A549 (cell line): ENCODE results near the gene ESD. TPM values are rescaled to one million over a fixed set of nuclear protein-coding genes. Genes with fewer than 3 reads are reported as not detected.

Source experiments
- ATAC-seq, 2 experiments: fragments of 200-7000 bp in 1 of 2; fragments of >200 bp in 1 of 2; cut with Nextera tagmentation in 1 of 2; cut with Tn5 transposase in 1 of 2; 3 replicates each; pipeline versions ENCODE4 v1.8.0 to v1.9.1; 2018 to 2020; ENCODE audit warnings: mild to moderate bottlenecking in 1 of 2, moderate library complexity in 1 of 2
- CTCF ChIA-PET: fragments of 300-600 bp; sonication (Branson Sonifier 250); formaldehyde crosslinking; extraction: SDS; loops from one replicate; lab custom pipeline; 2021; ENCODE audit warnings: antibody characterized with exemption, inconsistent platforms; lab: Yijun Ruan, JAX
- POLR2A ChIA-PET: fragments of 350-600 bp; formaldehyde crosslinking; extraction: SDS; loops from one replicate; lab custom pipeline; 2021; ENCODE audit warnings: antibody characterized with exemption, inconsistent platforms; lab: Yijun Ruan, JAX
- DNase-seq, 2 experiments: peaks; one replicate each; pipeline versions ENCODE4 v3.0.0 to v3.0.0-alpha.2; 2011 to 2016; ENCODE audit warnings: low read depth in 1 of 2, low spot score in 1 of 2
- FAIRE-seq: peaks from 2 replicates; lab custom pipeline; 2011; peaks lifted over from hg19 to GRCh38; lab: Jason Lieb, UNC
- H3K27ac ChIP-seq, 2 experiments: fragments of >200 bp; sonication (Bioruptor Twin); formaldehyde crosslinking; 3 replicates each; pipeline ENCODE4 v1.5.1; 2016 to 2017
- H3K4me1 ChIP-seq: fragments of >200 bp; sonication (Bioruptor Twin); formaldehyde crosslinking; 3 replicates; pipeline ENCODE4 v1.6.1; 2016
- H3K4me2 ChIP-seq: fragments of >200 bp; sonication (Bioruptor Twin); formaldehyde crosslinking; 3 replicates; pipeline ENCODE4 v1.6.1; 2016
- H3K4me3 ChIP-seq: fragments of >200 bp; sonication (Bioruptor Twin); formaldehyde crosslinking; 3 replicates; pipeline ENCODE4 v1.5.1; 2016
- H3K9me3 ChIP-seq: fragments of >200 bp; sonication (Bioruptor Twin); formaldehyde crosslinking; 3 replicates; pipeline ENCODE4 v1.6.1; 2016
- BHLHE40 ChIP-seq: IDR thresholded peaks from 2 replicates; pipeline ENCODE4 v1.6.1; 2012; ENCODE audit warnings: low read depth, low read length, inconsistent platforms
- CBX2 ChIP-seq: fragments of 200-600 bp; sonication (generic); IDR thresholded peaks from 2 replicates; pipeline ENCODE4 v1.6.1; 2016; ENCODE audit warnings: low read depth, mild to moderate bottlenecking, borderline replicate concordance
- CBX8 ChIP-seq: fragments of 200-600 bp; sonication (generic); IDR thresholded peaks from 2 replicates; pipeline ENCODE4 v1.6.1; 2016
- CEBPB ChIP-seq, 2 experiments: fragments of >200 bp in 1 of 2; sonication (Bioruptor Twin) in 1 of 2; formaldehyde crosslinking in 1 of 2; IDR thresholded peaks; 2 replicates each; pipeline ENCODE4 v1.6.1; 2012 to 2016
- EHF ChIP-seq: fragments of 250-450 bp; sonication (Bioruptor Pico); IDR thresholded peaks from 2 replicates; pipeline ENCODE4 v1.5.0; 2020; ENCODE audit warnings: mild to moderate bottlenecking
- EP300 ChIP-seq, 2 experiments: fragments of >200 bp; sonication (Bioruptor Twin); formaldehyde crosslinking; IDR thresholded peaks; 2 replicates in 1 of 2; 3 replicates in 1 of 2; pipeline ENCODE4 v1.6.1; 2016 to 2017
- HDAC2 ChIP-seq: fragments of 200-600 bp; sonication (generic); IDR thresholded peaks from 2 replicates; pipeline ENCODE4 v1.6.1; 2016
- HEYL ChIP-seq: fragments of 250-450 bp; sonication (Bioruptor Pico); IDR thresholded peaks from 2 replicates; pipeline ENCODE4 v1.8.0; 2021; ENCODE audit warnings: mild to moderate bottlenecking, moderate library complexity
- HOXB5 ChIP-seq: fragments of 250-450 bp; sonication (Bioruptor Pico); IDR thresholded peaks from 2 replicates; pipeline ENCODE4 v1.5.0; 2020; ENCODE audit warnings: mild to moderate bottlenecking, moderate library complexity
- KDM1A ChIP-seq: fragments of 200-600 bp; sonication (generic); IDR thresholded peaks from 2 replicates; pipeline ENCODE4 v1.6.1; 2016; ENCODE audit warnings: low read depth, mild to moderate bottlenecking
- KDM5A ChIP-seq: fragments of 200-600 bp; sonication (generic); IDR thresholded peaks from 2 replicates; pipeline ENCODE4 v1.6.1; 2016; ENCODE audit warnings: antibody characterized with exemption, mild to moderate bottlenecking
- MAFK ChIP-seq: fragments of 450-650 bp; IDR thresholded peaks from 2 replicates; pipeline ENCODE4 v1.6.1; 2014; ENCODE audit not compliant: partially characterized antibody
- NPAS2 ChIP-seq: fragments of 250-450 bp; sonication (Bioruptor Pico); IDR thresholded peaks from 2 replicates; pipeline ENCODE4 v1.8.0; 2022; ENCODE audit warnings: mild to moderate bottlenecking, moderate library complexity, borderline replicate concordance
- POLR2AphosphoS2 ChIP-seq: conservative IDR thresholded peaks from 2 replicates; pipeline ENCODE4 v1.6.1; 2012; ENCODE audit warnings: low read length, improper control_type of control experiment, inconsistent platforms
- RARB ChIP-seq: fragments of 250-450 bp; sonication (Bioruptor Pico); IDR thresholded peaks from 2 replicates; pipeline ENCODE4 v1.8.0; 2021; ENCODE audit warnings: mild to moderate bottlenecking, moderate library complexity
- RCOR1 ChIP-seq: fragments of 150-350 bp; IDR thresholded peaks from 2 replicates; pipeline ENCODE4 v1.6.1; 2014; ENCODE audit warnings: antibody characterized with exemption, low read length, low read depth
- SREBF2 ChIP-seq: fragments of 450-650 bp; IDR thresholded peaks from 2 replicates; pipeline ENCODE4 v1.6.1; 2014; ENCODE audit warnings: mild to moderate bottlenecking, moderate library complexity
- TFCP2L1 ChIP-seq: fragments of 250-450 bp; sonication (Bioruptor Pico); IDR thresholded peaks from 2 replicates; pipeline ENCODE4 v1.5.0; 2021; ENCODE audit warnings: mild to moderate bottlenecking
- ZFP36 ChIP-seq: fragments of 450-650 bp; IDR thresholded peaks from 2 replicates; pipeline ENCODE4 v1.6.1; 2014; ENCODE audit warnings: borderline replicate concordance; ENCODE audit not compliant: partially characterized antibody
- ZNF302 ChIP-seq: fragments of 250-450 bp; sonication (Bioruptor Pico); IDR thresholded peaks from 2 replicates; pipeline ENCODE4 v1.9.0; 2021; ENCODE audit warnings: inconsistent platforms, mild to moderate bottlenecking, moderate library complexity
- WGBS: methylation state at CpG from one replicate; pipeline ENCODE4 v1.1.6; 2017; ENCODE audit errors: missing lambda C conversion rate; 5-methylcytosine and 5-hydroxymethylcytosine counted together
- polyA plus RNA-seq, 4 experiments: library from polyadenylated mRNA; depleted of rRNA in 3 of 4; stranded (reverse); fragments of >200 nt; fragmentation: RNase III in 1 of 4; extraction: RNeasy Plus Mini Kit Qiagen cat#74134 plus additional on column Dnase treatment in 1 of 4; gene quantifications; 2 replicates in 3 of 4; 3 replicates in 1 of 4; pipeline ENCODE4 v1.2.3, GENCODE V29; 2011 to 2017
- TF ChIP-seq, protein P1 (sequence below): fragments of >200 bp; sonication (Bioruptor Twin); formaldehyde crosslinking; IDR thresholded peaks from 2 replicates; pipeline ENCODE4 v1.6.1; 2016
- TF ChIP-seq, protein P2 (sequence below): fragments of 200-600 bp; sonication (generic); IDR thresholded peaks from 2 replicates; pipeline ENCODE4 v1.6.1; 2016; ENCODE audit warnings: antibody characterized with exemption, mild to moderate bottlenecking, moderate library complexity
- TF ChIP-seq, protein P3 (sequence below): fragments of 450-650 bp; IDR thresholded peaks from 2 replicates; pipeline ENCODE4 v1.6.1; 2014; ENCODE audit warnings: antibody characterized with exemption
- TF ChIP-seq, protein P4 (sequence below): IDR thresholded peaks from 2 replicates; pipeline ENCODE4 v1.6.1; 2012; ENCODE audit warnings: low read depth, borderline replicate concordance
- TF ChIP-seq, protein P5 (sequence below): IDR thresholded peaks from 2 replicates; pipeline ENCODE4 v1.6.1; 2012
- TF ChIP-seq, protein P6 (sequence below): fragments of 250-450 bp; sonication (Bioruptor Pico); IDR thresholded peaks from 2 replicates; pipeline ENCODE4 v1.5.0; 2021; ENCODE audit warnings: mild to moderate bottlenecking, moderate library complexity, borderline replicate concordance

Gene ESD
- polyA plus RNA-seq, 2 of the 4 experiments (the other 2 are of a cell fraction): 107 to 122 TPM

DNA sequence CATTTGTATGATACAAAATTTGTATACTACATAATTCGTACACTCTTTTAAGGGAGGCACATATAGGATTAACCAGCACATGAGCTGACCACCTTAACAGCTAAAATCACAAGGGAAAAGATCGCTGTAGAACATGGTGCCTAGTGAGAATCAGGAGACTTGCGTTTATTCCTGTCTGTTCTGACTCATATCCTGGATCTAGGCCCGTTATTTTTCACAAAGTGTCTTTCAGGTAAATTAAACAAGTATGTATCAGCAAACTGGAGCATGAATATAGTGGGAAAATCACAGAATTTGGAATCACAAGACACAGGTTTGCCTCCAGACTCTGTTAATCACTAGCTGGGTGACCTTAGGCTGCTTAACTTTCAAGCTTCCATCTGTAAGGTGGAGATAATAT, 47.5 kb upstream of the ESD start:
- POLR2A ChIA-PET: no interaction called here
- Histone ChIP-seq H3K4me2 (no peak overlapping the region), H3K4me1 (no peaks in the 10 kb centered on the region), H3K9me3 (no peaks in the 10 kb centered on the region), H3K4me3 (no peak overlapping the region), H3K27ac (no peak overlapping the region)
- no peak for FAIRE-seq
- TF ChIP-seq HDAC2 (no peak), KDM1A (no peak), CBX2 (no peak), TFCP2L1 (CRISPR knock-in tag) (no peak), POLR2AphosphoS2 (no peak), HOXB5 (CRISPR knock-in tag) (no peak), SREBF2 (no peak), EHF (no peak), HEYL (CRISPR knock-in tag) (no peak), CBX8 (no peak), NPAS2 (CRISPR knock-in tag) (no peak), KDM5A (no peak)
- TF ChIP-seq, protein P1, sequence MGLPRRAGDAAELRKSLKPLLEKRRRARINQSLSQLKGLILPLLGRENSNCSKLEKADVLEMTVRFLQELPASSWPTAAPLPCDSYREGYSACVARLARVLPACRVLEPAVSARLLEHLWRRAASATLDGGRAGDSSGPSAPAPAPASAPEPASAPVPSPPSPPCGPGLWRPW: no peak
- TF ChIP-seq, protein P2, sequence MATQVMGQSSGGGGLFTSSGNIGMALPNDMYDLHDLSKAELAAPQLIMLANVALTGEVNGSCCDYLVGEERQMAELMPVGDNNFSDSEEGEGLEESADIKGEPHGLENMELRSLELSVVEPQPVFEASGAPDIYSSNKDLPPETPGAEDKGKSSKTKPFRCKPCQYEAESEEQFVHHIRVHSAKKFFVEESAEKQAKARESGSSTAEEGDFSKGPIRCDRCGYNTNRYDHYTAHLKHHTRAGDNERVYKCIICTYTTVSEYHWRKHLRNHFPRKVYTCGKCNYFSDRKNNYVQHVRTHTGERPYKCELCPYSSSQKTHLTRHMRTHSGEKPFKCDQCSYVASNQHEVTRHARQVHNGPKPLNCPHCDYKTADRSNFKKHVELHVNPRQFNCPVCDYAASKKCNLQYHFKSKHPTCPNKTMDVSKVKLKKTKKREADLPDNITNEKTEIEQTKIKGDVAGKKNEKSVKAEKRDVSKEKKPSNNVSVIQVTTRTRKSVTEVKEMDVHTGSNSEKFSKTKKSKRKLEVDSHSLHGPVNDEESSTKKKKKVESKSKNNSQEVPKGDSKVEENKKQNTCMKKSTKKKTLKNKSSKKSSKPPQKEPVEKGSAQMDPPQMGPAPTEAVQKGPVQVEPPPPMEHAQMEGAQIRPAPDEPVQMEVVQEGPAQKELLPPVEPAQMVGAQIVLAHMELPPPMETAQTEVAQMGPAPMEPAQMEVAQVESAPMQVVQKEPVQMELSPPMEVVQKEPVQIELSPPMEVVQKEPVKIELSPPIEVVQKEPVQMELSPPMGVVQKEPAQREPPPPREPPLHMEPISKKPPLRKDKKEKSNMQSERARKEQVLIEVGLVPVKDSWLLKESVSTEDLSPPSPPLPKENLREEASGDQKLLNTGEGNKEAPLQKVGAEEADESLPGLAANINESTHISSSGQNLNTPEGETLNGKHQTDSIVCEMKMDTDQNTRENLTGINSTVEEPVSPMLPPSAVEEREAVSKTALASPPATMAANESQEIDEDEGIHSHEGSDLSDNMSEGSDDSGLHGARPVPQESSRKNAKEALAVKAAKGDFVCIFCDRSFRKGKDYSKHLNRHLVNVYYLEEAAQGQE: no peak
- TF ChIP-seq, protein P3, sequence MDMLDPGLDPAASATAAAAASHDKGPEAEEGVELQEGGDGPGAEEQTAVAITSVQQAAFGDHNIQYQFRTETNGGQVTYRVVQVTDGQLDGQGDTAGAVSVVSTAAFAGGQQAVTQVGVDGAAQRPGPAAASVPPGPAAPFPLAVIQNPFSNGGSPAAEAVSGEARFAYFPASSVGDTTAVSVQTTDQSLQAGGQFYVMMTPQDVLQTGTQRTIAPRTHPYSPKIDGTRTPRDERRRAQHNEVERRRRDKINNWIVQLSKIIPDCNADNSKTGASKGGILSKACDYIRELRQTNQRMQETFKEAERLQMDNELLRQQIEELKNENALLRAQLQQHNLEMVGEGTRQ: no peak
- CTCF ChIA-PET: no interaction called here
- ATAC-seq: no peak
- WGBS: 11% methylated on average over 4 of the region's 4 CpGs
- DNase-seq: no peak

DNA sequence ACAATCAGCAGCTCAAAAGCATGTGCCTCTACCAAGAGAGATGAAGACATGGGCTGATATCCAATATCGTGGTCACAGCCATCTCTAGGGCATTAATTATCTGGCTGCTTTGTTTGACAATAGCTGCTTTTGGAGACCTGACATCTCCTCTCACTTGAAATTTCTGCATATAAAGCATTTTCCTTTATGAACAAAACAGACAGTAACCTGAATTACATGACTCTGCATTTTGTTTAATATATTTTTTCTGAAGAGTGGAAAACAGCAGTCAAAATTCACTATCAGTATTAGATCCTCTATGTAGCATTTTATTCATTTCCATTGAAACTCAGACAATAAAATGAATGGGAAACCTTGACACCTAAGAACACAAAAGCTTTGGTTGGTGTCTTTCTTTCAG, 42.4 kb upstream of the ESD start:
- ChIA-PET POLR2A (no interaction called here), CTCF (interaction anchor here (1.4 kb wide), 1 partner anchor 14 kb away, joined by 4 read pairs; no protein-coding TSS in a partner anchor)
- Histone ChIP-seq H3K27ac (no peak overlapping the region), H3K4me3 (no peak overlapping the region), H3K4me2 (no peak overlapping the region), H3K4me1 (no peaks in the 10 kb centered on the region), H3K9me3 (no peaks in the 10 kb centered on the region)
- ATAC-seq (no peak), DNase-seq (no peak), FAIRE-seq (no peak)
- TF ChIP-seq MAFK (peak; percentile 38), RARB (CRISPR knock-in tag) (no peak)
- TF ChIP-seq, protein P4, sequence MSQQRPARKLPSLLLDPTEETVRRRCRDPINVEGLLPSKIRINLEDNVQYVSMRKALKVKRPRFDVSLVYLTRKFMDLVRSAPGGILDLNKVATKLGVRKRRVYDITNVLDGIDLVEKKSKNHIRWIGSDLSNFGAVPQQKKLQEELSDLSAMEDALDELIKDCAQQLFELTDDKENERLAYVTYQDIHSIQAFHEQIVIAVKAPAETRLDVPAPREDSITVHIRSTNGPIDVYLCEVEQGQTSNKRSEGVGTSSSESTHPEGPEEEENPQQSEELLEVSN: no peak
- TF ChIP-seq, all 56 proteins: peak for 1
- WGBS: 6% methylated on average over 1 of the region's 1 CpG

DNA sequence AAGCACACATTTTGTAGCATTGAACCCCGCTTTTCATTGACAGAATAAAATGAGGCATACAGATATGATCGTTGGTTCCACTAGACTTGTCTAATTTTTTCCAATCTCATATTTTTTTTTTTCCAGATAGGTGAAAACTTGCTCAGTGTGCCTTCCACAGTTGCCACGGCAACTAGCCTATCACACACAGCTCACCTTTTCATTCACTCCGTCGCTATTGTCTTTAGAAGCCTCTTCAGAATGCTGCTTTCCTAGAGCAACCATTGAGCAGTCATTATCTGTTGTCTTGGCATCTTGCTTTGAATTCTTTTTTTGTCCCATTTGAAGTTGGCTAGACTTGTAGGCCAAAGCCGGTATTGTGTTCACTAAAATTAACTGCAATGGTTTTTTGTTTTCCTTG, 37.7 kb upstream of the ESD start:
- CTCF ChIA-PET: no interaction called here
- no peak overlapping the region for H3K4me3 ChIP-seq
- POLR2A ChIA-PET: no interaction called here
- no peak for DNase-seq
- no peaks in the 10 kb centered on the region for H3K4me1 ChIP-seq
- FAIRE-seq: no peak
- no peaks in the 10 kb centered on the region for H3K9me3 ChIP-seq
- H3K27ac ChIP-seq: no peak overlapping the region
- no peak for ATAC-seq
- H3K4me2 ChIP-seq: no peak overlapping the region
- 51% methylated on average over 6 of the region's 6 CpGs for WGBS
- TF ChIP-seq KDM5A (no peak), EP300 (IDR thresholded peaks at IDR 0.05) (no peak), BHLHE40 (no peak), ZNF302 (CRISPR knock-in tag) (no peak), ZFP36 (no peak), TFCP2L1 (CRISPR knock-in tag) (no peak), RCOR1 (no peak), HOXB5 (CRISPR knock-in tag) (no peak), CEBPB (IDR thresholded peaks at IDR 0.05) (no peak), CBX8 (no peak)
- TF ChIP-seq, protein P5, sequence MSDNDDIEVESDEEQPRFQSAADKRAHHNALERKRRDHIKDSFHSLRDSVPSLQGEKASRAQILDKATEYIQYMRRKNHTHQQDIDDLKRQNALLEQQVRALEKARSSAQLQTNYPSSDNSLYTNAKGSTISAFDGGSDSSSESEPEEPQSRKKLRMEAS: no peak
- TF ChIP-seq, protein P6, sequence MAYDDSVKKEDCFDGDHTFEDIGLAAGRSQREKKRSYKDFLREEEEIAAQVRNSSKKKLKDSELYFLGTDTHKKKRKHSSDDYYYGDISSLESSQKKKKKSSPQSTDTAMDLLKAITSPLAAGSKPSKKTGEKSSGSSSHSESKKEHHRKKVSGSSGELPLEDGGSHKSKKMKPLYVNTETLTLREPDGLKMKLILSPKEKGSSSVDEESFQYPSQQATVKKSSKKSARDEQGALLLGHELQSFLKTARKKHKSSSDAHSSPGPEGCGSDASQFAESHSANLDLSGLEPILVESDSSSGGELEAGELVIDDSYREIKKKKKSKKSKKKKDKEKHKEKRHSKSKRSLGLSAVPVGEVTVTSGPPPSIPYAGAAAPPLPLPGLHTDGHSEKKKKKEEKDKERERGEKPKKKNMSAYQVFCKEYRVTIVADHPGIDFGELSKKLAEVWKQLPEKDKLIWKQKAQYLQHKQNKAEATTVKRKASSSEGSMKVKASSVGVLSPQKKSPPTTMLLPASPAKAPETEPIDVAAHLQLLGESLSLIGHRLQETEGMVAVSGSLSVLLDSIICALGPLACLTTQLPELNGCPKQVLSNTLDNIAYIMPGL (CRISPR knock-in tag): no peak
- TF ChIP-seq, protein P3: no peak
